ENCODE measurements around the gene RSRC2.
"Not testable (repeated sequence)": the region's sequence is repeated elsewhere in the genome, so short reads cannot be mapped to it uniquely, and the experiment has no call there.

The RSRC2 gene
- 41.2 to 103 (median 76.7) reads per million in 17 experiments for total RNA-seq

GRCh38 chr12:122526683-122527477 is at the start of gene RSRC2, which contains the start of gene KNTC1:
RSRC2 (minus strand) TSS chr12:122526936; CDS start chr12:122526853, 83 bp downstream.
KNTC1 (plus strand) TSS chr12:122527249; CDS start chr12:122530064, 2,815 bp downstream.
- peak; percentile 98 to 100 (median 100) for DNase-seq

GRCh38 chr12:122571821-122572220 is 45.1 kb upstream of the RSRC2 start:
- no peak for DNase-seq

GRCh38 chr12:122570006-122570405 is 43.3 kb upstream of the RSRC2 start:
- not testable (repeated sequence) for DNase-seq

GRCh38 chr12:122569288-122569687 is 42.6 kb upstream of the RSRC2 start:
- no peak for DNase-seq

- not testable (repeated sequence) for DNase-seq
Measured at GRCh38 chr12:122566816-122567215, 40.1 kb upstream of the RSRC2 start.

GRCh38 chr12:122563361-122563760 is 36.6 kb upstream of the RSRC2 start:
- DNase-seq: no peak

GRCh38 chr12:122560138-122560537 is 33.4 kb upstream of the RSRC2 start:
- no peak for DNase-seq

- DNase-seq: no peak
Measured at GRCh38 chr12:122558745-122559641, 32.3 kb upstream of the RSRC2 start.

GRCh38 chr12:122547330-122547729 is 20.6 kb upstream of the RSRC2 start:
- no peak for DNase-seq

GRCh38 chr12:122545855-122546254 is 19.1 kb upstream of the RSRC2 start:
- no peak for DNase-seq

- no peak for DNase-seq
Measured at GRCh38 chr12:122544537-122544936, 17.8 kb upstream of the RSRC2 start.

GRCh38 chr12:122538496-122538895 is 11.8 kb upstream of the RSRC2 start:
- no peak for DNase-seq

GRCh38 chr12:122537021-122537420 is 10.3 kb upstream of the RSRC2 start:
- no peak for DNase-seq

GRCh38 chr12:122533856-122534255 is 7.1 kb upstream of the RSRC2 start:
- DNase-seq: no peak

- no peak for DNase-seq
Measured at GRCh38 chr12:122528992-122529391, 2.3 kb upstream of the RSRC2 start.

- no peak for DNase-seq
Measured at GRCh38 chr12:122528582-122528981, 1.8 kb upstream of the RSRC2 start.

- peak; percentile 63 to 78 (median 76) for DNase-seq
Measured at GRCh38 chr12:122527478-122527944, 775 bp upstream of the RSRC2 start.

GRCh38 chr12:122523846-122524718 is 2.7 kb downstream of the RSRC2 start:
- DNase-seq: no peak

- DNase-seq: peak in 3 of 4 experiments; percentile 18 to 29 (median 22)
Measured at GRCh38 chr12:122523280-122523679, 3.5 kb downstream of the RSRC2 start.

GRCh38 chr12:122520676-122521075 is 6.1 kb downstream of the RSRC2 start:
- DNase-seq: no peak

GRCh38 chr12:122519418-122519817 is 7.3 kb downstream of the RSRC2 start:
- no peak for DNase-seq

GRCh38 chr12:122518908-122519307 is 7.8 kb downstream of the RSRC2 start:
- no peak for DNase-seq
